GM23248 (cell line): Measurements from ENCODE around the gene AURKB.

Source experiments
- EZH2 ChIP-seq: fragments of 200-600 bp; sonication (generic); IDR thresholded peaks from 2 replicates; pipeline ENCODE4 v1.6.1; 2018; ENCODE audit warnings: antibody characterized with exemption, mild to moderate bottlenecking; ENCODE audit not compliant: insufficient read depth, poor library complexity, severe bottlenecking
- EZH2phosphoT487 ChIP-seq: fragments of 200-600 bp; sonication (generic); IDR thresholded peaks from 2 replicates; pipeline ENCODE4 v1.6.1; 2018; ENCODE audit warnings: antibody characterized with exemption, moderate library complexity, mild to moderate bottlenecking, low read depth; ENCODE audit not compliant: insufficient read depth

GRCh38 chr17:8249621-8250500, 39.5 kb upstream of the AURKB start:
- TF ChIP-seq EZH2phosphoT487 (no peak), EZH2 (no peak)
